Kidney capillary endothelial cell (primary cell): Measurements from ENCODE around the gene NME1.

Source experiments
- DNase-seq: peaks from one replicate; pipeline ENCODE4 v3.0.0-alpha.2; 2018; ENCODE audit warnings: low spot score

Gene NME1

GRCh38 chr17:51189162-51189561 is 35.8 kb downstream of the NME1 start:
- no peak for DNase-seq

- DNase-seq, result no peak
These were observed 36.3 kb downstream of the NME1 start for GRCh38 chr17:51189628-51190027.

- DNase-seq, result no peak
These were observed 38.5 kb downstream of the NME1 start for GRCh38 chr17:51191895-51192294.

GRCh38 chr17:51197754-51198153 is 44.4 kb downstream of the NME1 start:
- no peak for DNase-seq

- no peak for DNase-seq
These were observed 46.9 kb downstream of the NME1 start for GRCh38 chr17:51200295-51200694.

- DNase-seq, result no peak
These were observed 47.5 kb downstream of the NME1 start for GRCh38 chr17:51200846-51201245.

GRCh38 chr17:51203838-51204237 is 50.5 kb downstream of the NME1 start:
- no peak for DNase-seq
